HepG2 (cell line): ENCODE data around the gene MAJIN. TPM values are rescaled to one million over a fixed set of nuclear protein-coding genes. Genes with fewer than 3 reads are reported as not detected.

Source experiments
- ELF3 ChIP-seq: IDR thresholded peaks from 2 replicates; pipeline ENCODE4 v1.6.1; 2016; ENCODE audit warnings: missing genetic modification reagents, missing compliant biosample characterization
- HNF4A ChIP-seq: sonication (generic); formaldehyde crosslinking; IDR thresholded peaks from 2 replicates; pipeline ENCODE4 v1.4.0; 2020; ENCODE audit warnings: missing genetic modification reagents
- KAT2B ChIP-seq: fragments of 150-350 bp; IDR thresholded peaks from 2 replicates; pipeline ENCODE4 v1.6.1; 2014; ENCODE audit warnings: low read depth, low read length, borderline replicate concordance
- KLF12 ChIP-seq: sonication (generic); formaldehyde crosslinking; IDR thresholded peaks from 2 replicates; pipeline ENCODE4 v1.4.0; 2020; ENCODE audit warnings: missing genetic modification reagents, borderline replicate concordance
- KLF9 ChIP-seq: IDR thresholded peaks from 2 replicates; pipeline ENCODE4 v1.6.1; 2016; ENCODE audit warnings: low read depth
- MIER2 ChIP-seq: IDR thresholded peaks from 2 replicates; pipeline ENCODE4 v1.6.1; 2016; ENCODE audit warnings: missing biosample characterization, missing genetic modification reagents
- RXRA ChIP-seq: sonication (generic); formaldehyde crosslinking; IDR thresholded peaks from 2 replicates; pipeline ENCODE4 v1.5.1; 2020; ENCODE audit warnings: missing genetic modification reagents
- SKI ChIP-seq: fragments of 450-650 bp; IDR thresholded peaks from one replicate; pipeline ENCODE4 v1.6.1; 2018; ENCODE audit warnings: mild to moderate bottlenecking; ENCODE audit not compliant: partially characterized antibody
- ZBTB7B ChIP-seq: sonication (generic); formaldehyde crosslinking; IDR thresholded peaks from 2 replicates; pipeline ENCODE4 v1.4.0; 2020; ENCODE audit warnings: missing genetic modification reagents
- ZC3H13 ChIP-seq: sonication (generic); formaldehyde crosslinking; IDR thresholded peaks from 2 replicates; pipeline ENCODE4 v1.8.1; 2023; ENCODE audit warnings: mild to moderate bottlenecking, missing genetic modification reagents, moderate library complexity
- ZFP1 ChIP-seq: IDR thresholded peaks from 2 replicates; pipeline ENCODE4 v1.6.1; 2016
- ZNF382 ChIP-seq: sonication (generic); formaldehyde crosslinking; IDR thresholded peaks from 2 replicates; pipeline ENCODE4 v1.5.0; 2020; ENCODE audit warnings: missing genetic modification reagents, mild to moderate bottlenecking, borderline replicate concordance
- ZNF432 ChIP-seq: sonication (generic); formaldehyde crosslinking; IDR thresholded peaks from 2 replicates; pipeline ENCODE4 v1.5.0; 2020; ENCODE audit warnings: missing genetic modification reagents, mild to moderate bottlenecking, borderline replicate concordance
- ZNF451 ChIP-seq: sonication (generic); formaldehyde crosslinking; IDR thresholded peaks from 2 replicates; pipeline ENCODE4 v1.5.0; 2020; ENCODE audit warnings: mild to moderate bottlenecking, missing genetic modification reagents
- ZNF605 ChIP-seq: sonication (generic); formaldehyde crosslinking; IDR thresholded peaks from 2 replicates; pipeline ENCODE4 v1.8.0; 2022; ENCODE audit warnings: mild to moderate bottlenecking, missing genetic modification reagents
- ZNF629 ChIP-seq: sonication (generic); formaldehyde crosslinking; conservative IDR thresholded peaks from 2 replicates; pipeline ENCODE4 v1.5.0; 2020; ENCODE audit warnings: missing genetic modification reagents
- polyA plus RNA-seq, 8 experiments: library from polyadenylated mRNA; depleted of rRNA in 3 of 8; stranded (reverse) in 7 of 8; unstranded in 1 of 8; fragments of >200 nt; fragmentation: Illumina TruSeq in 4 of 8; extraction: Trizol in 4 of 8; gene quantifications; 2 replicates each; pipeline versions ENCODE4 v1.2.1 to v1.2.3, GENCODE V29; 2011 to 2016; ENCODE audit warnings: low read depth in 4 of 8, missing spikeins in 1 of 8, mixed read lengths in 1 of 8; ENCODE audit not compliant: insufficient read depth in 1 of 8
- total RNA-seq, 5 experiments: library from RNA; depleted of rRNA; stranded (reverse); fragments of >200 nt; fragmentation: Illumina TruSeq; extraction: Trizol; gene quantifications; 2 replicates each; pipeline ENCODE4 v1.2.3, GENCODE V29; 2016; ENCODE audit warnings: low read depth in 1 of 5
- TF ChIP-seq, protein P1 (sequence below): IDR thresholded peaks from 2 replicates; pipeline ENCODE4 v1.4.0; 2020; ENCODE audit warnings: mild to moderate bottlenecking, missing genetic modification reagents
- TF ChIP-seq, protein P2 (sequence below): sonication (generic); formaldehyde crosslinking; IDR thresholded peaks from 2 replicates; pipeline ENCODE4 v1.5.0; 2020; ENCODE audit warnings: mild to moderate bottlenecking, missing genetic modification reagents, moderate library complexity
- TF ChIP-seq, protein P3 (sequence below): sonication (generic); formaldehyde crosslinking; IDR thresholded peaks from 2 replicates; pipeline ENCODE4 v1.4.0; 2020; ENCODE audit warnings: missing genetic modification reagents, borderline replicate concordance
- TF ChIP-seq, protein P4 (sequence below): sonication (generic); IDR thresholded peaks from 2 replicates; pipeline ENCODE4 v1.6.1; 2016; ENCODE audit warnings: low read depth, borderline replicate concordance
- TF ChIP-seq, protein P5 (sequence below): sonication (generic); formaldehyde crosslinking; IDR thresholded peaks from 2 replicates; pipeline ENCODE4 v1.9.0; 2022; ENCODE audit warnings: missing genetic modification reagents, mild to moderate bottlenecking, borderline replicate concordance
- TF ChIP-seq, protein P6 (sequence below): sonication (generic); formaldehyde crosslinking; IDR thresholded peaks from 2 replicates; pipeline ENCODE4 v1.4.0; 2020; ENCODE audit warnings: missing genetic modification reagents

The MAJIN gene
- total and polyA plus RNA-seq, 2 of the 13 experiments (the other 11 are each of a cell fraction or from before 2014, with no cell fraction given), result not detected

DNA sequence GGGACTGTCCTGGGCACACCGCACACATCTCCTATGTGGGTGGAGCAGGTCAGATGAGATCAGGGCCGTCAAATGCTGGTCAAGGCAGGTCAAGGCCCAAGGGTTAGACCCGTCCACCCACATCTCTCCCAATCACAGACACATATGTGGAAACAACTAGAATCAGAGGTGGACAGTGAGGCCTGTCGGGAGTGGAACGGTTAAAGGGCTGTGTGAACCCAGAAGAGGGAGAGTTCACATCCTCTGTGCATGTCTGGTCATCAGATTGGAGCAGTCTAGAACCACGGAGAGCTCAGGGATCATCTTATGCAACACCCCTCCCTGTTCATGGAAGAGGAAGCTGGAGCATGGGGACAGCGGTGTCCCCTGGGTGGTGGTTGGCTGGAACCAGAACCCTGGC, 47.9 kb upstream of the MAJIN start (continued):
- no peak for TF ChIP-seq ZNF629 (CRISPR knock-in tag)
- TF ChIP-seq KLF12, result no peak
- TF ChIP-seq ZNF605 (CRISPR knock-in tag), result 0 out of 2 replicates have a peak, but pooled peaks have one; percentile 26
- TF ChIP-seq, protein P1, sequence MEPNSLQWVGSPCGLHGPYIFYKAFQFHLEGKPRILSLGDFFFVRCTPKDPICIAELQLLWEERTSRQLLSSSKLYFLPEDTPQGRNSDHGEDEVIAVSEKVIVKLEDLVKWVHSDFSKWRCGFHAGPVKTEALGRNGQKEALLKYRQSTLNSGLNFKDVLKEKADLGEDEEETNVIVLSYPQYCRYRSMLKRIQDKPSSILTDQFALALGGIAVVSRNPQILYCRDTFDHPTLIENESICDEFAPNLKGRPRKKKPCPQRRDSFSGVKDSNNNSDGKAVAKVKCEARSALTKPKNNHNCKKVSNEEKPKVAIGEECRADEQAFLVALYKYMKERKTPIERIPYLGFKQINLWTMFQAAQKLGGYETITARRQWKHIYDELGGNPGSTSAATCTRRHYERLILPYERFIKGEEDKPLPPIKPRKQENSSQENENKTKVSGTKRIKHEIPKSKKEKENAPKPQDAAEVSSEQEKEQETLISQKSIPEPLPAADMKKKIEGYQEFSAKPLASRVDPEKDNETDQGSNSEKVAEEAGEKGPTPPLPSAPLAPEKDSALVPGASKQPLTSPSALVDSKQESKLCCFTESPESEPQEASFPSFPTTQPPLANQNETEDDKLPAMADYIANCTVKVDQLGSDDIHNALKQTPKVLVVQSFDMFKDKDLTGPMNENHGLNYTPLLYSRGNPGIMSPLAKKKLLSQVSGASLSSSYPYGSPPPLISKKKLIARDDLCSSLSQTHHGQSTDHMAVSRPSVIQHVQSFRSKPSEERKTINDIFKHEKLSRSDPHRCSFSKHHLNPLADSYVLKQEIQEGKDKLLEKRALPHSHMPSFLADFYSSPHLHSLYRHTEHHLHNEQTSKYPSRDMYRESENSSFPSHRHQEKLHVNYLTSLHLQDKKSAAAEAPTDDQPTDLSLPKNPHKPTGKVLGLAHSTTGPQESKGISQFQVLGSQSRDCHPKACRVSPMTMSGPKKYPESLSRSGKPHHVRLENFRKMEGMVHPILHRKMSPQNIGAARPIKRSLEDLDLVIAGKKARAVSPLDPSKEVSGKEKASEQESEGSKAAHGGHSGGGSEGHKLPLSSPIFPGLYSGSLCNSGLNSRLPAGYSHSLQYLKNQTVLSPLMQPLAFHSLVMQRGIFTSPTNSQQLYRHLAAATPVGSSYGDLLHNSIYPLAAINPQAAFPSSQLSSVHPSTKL (CRISPR knock-in tag), result peak; percentile 24; the same call in 1 of the 2 replicates
- TF ChIP-seq MIER2 (CRISPR knock-in tag), result peak; percentile 84
- no peak for TF ChIP-seq ZC3H13 (CRISPR knock-in tag)
- TF ChIP-seq ELF3 (CRISPR knock-in tag), result peak; percentile 62
- TF ChIP-seq, protein P2, sequence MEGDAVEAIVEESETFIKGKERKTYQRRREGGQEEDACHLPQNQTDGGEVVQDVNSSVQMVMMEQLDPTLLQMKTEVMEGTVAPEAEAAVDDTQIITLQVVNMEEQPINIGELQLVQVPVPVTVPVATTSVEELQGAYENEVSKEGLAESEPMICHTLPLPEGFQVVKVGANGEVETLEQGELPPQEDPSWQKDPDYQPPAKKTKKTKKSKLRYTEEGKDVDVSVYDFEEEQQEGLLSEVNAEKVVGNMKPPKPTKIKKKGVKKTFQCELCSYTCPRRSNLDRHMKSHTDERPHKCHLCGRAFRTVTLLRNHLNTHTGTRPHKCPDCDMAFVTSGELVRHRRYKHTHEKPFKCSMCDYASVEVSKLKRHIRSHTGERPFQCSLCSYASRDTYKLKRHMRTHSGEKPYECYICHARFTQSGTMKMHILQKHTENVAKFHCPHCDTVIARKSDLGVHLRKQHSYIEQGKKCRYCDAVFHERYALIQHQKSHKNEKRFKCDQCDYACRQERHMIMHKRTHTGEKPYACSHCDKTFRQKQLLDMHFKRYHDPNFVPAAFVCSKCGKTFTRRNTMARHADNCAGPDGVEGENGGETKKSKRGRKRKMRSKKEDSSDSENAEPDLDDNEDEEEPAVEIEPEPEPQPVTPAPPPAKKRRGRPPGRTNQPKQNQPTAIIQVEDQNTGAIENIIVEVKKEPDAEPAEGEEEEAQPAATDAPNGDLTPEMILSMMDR (CRISPR knock-in tag), result 0 out of 2 replicates have a peak, but pooled peaks have one; percentile 4
- no peak for TF ChIP-seq ZFP1 (CRISPR knock-in tag)
- no peak for TF ChIP-seq KAT2B
- TF ChIP-seq, protein P3, sequence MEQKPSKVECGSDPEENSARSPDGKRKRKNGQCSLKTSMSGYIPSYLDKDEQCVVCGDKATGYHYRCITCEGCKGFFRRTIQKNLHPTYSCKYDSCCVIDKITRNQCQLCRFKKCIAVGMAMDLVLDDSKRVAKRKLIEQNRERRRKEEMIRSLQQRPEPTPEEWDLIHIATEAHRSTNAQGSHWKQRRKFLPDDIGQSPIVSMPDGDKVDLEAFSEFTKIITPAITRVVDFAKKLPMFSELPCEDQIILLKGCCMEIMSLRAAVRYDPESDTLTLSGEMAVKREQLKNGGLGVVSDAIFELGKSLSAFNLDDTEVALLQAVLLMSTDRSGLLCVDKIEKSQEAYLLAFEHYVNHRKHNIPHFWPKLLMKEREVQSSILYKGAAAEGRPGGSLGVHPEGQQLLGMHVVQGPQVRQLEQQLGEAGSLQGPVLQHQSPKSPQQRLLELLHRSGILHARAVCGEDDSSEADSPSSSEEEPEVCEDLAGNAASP (CRISPR knock-in tag), result peak; percentile 71; the same call in 1 of the 2 replicates
- no peak for TF ChIP-seq ZNF432 (CRISPR knock-in tag)
- peak; percentile 78 for TF ChIP-seq SKI
- no peak for TF ChIP-seq ZNF451 (CRISPR knock-in tag)
- TF ChIP-seq, protein P4, sequence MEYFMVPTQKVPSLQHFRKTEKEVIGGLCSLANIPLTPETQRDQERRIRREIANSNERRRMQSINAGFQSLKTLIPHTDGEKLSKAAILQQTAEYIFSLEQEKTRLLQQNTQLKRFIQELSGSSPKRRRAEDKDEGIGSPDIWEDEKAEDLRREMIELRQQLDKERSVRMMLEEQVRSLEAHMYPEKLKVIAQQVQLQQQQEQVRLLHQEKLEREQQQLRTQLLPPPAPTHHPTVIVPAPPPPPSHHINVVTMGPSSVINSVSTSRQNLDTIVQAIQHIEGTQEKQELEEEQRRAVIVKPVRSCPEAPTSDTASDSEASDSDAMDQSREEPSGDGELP, result no peak
- TF ChIP-seq, protein P5, sequence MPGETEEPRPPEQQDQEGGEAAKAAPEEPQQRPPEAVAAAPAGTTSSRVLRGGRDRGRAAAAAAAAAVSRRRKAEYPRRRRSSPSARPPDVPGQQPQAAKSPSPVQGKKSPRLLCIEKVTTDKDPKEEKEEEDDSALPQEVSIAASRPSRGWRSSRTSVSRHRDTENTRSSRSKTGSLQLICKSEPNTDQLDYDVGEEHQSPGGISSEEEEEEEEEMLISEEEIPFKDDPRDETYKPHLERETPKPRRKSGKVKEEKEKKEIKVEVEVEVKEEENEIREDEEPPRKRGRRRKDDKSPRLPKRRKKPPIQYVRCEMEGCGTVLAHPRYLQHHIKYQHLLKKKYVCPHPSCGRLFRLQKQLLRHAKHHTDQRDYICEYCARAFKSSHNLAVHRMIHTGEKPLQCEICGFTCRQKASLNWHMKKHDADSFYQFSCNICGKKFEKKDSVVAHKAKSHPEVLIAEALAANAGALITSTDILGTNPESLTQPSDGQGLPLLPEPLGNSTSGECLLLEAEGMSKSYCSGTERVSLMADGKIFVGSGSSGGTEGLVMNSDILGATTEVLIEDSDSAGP, result no peak; the same call in 1 of the 2 replicates
- 0 out of 2 replicates have a peak, but pooled peaks have one; percentile 57 for TF ChIP-seq KLF9
- TF ChIP-seq, protein P6, sequence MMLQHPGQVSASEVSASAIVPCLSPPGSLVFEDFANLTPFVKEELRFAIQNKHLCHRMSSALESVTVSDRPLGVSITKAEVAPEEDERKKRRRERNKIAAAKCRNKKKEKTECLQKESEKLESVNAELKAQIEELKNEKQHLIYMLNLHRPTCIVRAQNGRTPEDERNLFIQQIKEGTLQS, result no peak
- TF ChIP-seq HNF4A (CRISPR knock-in tag), result peak; percentile 82
- TF ChIP-seq ZBTB7B (CRISPR knock-in tag), result peak; percentile 39; the same call in 1 of the 2 replicates
- no peak for TF ChIP-seq ZNF382 (CRISPR knock-in tag)
- TF ChIP-seq RXRA, result peak; percentile 75
